COR-L47 (cell line): Measurements from ENCODE around the gene STK4.
A peak's percentile ranks its signal among the peaks of the same experiment; 100 is the strongest.

Experiments
- DNase-seq: peaks from one replicate; lab custom pipeline; 2025; lab: John Stamatoyannopoulos, UW

STK4 gene

DNA sequence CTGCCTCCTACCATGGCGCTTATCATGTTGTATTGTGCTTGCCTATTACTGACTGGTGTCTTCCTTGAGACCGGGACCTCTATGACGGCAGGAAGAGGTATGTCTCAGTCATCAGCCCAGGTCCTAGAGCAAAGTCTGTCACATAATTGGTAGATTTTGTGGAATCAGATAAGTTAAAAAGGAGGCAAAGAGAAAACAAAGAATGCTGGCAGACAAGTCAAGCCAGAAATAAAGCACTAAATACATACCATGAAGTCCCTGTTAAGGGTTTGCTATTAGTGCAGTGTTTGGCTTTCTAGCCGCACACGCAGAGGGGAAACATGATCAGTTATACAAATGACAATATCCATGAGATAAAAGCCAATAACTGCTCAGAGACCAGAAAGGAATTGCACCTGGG is 12.1 kb upstream of the STK4 start:
- DNase-seq = no peak

DNA sequence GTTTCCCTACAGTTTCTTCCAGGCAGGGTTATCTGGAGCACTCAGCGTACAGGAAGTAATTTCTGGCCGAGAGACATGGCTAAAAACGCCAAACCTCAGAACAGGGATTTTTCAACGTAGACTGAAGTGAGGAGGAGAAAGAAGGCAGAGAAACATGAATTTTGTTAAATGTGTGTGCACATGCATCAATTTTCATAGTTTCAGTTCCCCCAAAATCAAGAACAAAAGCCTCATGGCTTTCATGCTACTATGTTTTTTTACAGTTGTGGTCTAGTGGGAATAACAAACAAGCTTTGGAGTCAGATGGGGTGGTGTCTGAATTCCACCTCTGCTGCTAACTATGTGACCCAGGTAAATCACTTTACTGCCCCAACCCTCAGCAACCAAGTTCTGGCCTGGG is 11.0 kb upstream of the STK4 start:
- DNase-seq = no peak

DNA sequence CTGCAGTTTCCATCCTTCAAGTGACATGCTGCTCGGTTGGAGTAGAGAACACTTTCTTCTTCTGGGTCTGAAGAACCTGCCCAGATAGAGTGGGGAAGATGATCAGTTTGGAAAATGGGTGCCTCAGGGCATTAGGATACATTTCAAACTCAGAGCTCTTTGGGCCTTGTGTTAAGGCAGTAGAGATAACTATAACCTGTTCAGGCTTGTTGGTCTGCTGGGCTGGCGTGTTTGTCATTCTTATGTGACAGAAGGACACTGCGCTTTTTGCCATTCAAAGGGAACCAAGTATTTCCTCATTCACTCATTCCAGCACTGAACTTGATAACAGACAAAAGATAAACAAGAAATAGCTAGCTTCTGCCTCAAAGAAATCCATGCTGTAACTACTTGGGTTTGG is 9.9 kb upstream of the STK4 start:
- no peak for DNase-seq

DNA sequence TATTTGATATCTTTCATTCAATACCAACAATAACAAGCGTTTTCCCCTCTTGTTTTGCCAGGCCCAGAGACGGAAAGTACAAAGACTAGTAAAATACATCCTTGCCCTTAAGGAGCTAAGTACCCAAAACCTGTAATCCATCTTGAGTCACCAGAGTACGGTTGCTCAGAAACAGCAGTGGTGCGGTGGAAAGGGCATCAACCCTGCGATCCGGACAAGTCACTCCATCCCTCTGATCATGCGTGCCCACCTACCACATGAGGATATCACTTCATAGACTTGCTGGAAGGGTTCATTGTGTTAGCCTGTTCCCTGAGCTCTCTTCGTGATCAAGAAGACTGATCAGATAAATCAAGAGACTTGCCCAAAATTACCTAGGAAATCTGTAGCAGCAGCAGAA is 8.0 kb upstream of the STK4 start:
- DNase-seq = no peak

DNA sequence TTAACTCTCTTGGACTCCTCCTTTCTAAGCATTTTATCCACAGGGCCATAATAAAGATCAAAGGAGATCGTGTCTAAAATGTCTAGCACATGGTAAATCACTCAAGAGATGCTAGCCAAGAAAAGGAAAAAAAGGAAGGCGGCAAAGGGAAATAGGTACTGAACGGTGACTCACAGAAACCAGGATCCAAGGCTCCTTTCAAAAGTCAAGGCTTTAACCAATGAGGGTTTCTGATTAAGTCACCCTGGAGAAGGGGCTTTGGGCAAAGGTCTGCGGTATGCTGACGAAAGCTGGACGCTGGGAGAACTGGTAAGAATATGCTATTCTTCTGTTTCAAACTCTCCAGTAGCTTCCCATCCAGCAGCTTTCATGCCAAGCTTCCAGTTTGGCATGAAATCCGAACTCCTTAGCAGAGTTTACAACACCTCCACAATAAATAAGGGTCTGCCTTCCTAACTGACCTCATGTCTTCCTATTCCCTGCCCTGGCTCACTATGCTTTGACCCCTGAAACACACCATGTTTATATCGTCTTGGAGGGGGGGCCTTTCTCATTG is 7.2 kb upstream of the STK4 start:
- no peak for DNase-seq

DNA sequence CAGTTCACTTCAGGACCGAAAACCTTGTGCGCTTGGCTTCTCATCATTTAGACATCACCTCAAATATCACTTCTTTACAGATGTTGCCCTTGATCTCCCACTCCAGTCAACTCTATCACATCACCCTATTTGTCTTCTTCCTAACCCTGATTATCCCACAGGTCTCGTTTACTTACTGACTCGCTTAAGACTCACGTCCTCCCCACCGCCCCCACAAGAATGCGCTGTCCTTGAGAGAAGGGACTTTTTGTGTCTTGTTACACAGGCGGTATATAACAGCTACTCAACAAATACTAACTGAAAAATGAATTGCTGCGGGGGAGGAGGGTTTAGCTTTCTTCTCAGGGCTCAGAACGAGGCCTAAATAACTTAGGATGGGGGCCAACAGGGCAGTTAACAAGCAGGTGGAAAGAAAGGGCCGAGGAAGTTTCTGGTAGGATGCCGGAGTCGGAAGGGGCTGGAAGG is 6.6 kb upstream of the STK4 start:
- DNase-seq = no peak

DNA sequence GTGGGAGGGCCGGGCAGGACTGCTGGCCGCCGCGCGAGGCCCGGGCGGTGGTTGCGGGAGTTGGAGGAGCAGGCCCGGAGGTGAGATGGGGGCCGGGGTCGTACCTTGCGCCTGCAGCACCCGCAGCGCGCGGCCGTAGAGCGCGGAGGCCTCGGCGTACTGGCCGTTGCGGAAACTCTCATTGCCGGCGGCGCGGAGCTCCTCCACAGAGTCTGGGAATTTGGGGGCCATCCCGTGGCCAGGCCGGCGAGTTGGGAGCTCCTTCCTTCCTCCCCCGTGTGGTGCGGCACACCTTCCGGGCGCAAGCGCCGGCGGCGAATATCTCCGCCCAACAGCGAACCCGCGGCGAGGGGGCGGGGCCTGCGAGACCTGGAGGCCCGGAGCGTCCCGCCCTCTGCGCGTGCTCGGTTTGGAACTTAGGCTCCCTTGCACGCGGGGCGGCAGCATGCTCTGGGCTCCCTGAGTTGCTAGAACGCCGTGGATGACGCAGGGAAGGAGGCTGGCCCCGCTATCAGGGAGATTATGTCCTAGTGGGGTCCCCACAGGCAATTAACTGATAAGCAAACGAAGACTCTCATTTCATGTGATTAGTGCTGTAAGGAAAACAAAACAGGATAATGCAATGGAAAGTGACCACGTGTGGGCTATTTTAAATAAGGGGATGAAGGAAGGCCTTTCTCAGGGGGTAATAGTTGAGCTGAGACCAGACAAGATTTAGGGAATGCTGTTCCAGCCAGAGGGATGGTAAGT is 6.0 kb upstream of the STK4 start, which contains the start of gene TOMM34:
Gene TOMM34, minus strand, starts transcription at position 295 of the 750 bp plus-strand sequence. Its CDS starts 64 bp downstream, at position 231.
- DNase-seq = peak; percentile 94

DNA sequence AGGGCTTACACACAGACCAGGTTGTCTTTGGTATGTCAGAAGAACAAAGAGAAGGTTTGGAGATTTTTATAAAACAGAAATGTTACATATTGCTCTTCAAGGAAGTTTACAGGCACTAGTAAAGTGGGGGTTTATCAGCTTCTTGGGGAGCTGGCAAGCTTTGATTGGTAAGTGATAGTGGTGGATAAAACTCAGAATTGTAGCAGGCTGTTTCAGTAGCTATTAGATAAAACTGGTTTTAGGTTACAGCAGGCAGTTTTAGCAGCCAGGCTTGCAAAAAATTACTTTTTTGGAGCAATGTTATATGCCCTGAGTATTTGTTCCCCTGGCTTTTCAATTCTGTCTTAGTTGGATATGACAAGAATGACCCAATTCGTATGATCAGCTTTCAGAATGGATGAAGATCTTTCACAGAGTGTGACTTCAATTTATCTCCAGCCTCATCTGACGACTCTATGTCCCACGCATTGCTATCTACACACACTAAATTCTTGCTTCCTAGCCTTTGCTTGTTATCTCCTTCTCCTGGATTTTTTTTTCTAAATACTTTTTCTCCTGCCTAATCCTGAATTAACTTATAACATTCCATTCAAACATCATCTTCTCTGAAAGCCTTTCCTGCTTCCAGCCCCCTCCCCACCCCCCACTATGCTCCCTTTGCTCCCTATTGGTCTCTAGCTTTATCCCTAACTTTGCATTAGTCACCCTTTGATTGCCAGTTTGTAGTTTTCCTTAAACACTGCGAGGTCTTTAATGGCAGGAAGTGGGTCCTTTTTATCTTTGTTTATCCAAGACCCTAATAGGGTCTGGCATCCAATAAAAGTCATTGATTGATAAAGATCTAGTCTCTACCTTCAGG is 5.1 kb upstream of the STK4 start:
- DNase-seq = no peak

DNA sequence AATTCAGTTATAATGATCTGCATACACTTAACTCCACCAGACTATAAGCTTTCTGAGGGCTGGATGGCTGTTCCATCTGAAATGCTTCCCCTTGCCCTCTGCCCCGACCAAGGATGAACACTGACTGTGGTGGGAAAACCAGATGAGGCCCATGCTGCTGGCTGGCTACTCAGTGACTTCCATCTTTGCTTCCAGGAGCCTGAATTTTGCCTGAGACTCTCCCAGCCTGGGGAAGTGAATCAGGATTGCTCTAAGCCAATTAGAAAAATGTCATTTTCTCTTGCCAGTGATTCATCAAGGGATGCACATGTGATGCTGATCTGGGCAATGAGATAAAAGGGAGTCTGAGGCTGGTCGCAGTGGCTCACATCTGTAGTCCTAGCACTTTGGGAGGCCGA is 4.4 kb upstream of the STK4 start:
- no peak for DNase-seq

DNA sequence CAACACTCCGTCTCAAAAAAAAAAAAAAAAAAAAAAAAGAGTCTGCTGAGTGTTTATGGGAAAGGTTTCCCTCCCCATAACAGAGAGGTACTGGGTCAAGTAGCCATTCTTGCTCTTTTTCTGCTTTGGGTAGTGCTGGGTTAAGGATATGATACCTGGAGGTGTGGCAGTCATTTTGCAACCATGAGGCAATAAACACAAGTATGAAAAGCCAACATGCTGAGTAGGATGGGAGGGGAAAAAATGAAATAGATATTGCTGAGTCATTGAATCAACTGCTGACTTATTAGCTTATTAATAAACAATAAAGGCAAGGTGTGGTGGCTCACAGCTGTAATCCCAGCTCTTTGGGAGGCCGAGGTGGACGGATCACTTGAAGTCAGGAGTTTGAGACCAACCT is 3.8 kb upstream of the STK4 start:
- no peak for DNase-seq

DNA sequence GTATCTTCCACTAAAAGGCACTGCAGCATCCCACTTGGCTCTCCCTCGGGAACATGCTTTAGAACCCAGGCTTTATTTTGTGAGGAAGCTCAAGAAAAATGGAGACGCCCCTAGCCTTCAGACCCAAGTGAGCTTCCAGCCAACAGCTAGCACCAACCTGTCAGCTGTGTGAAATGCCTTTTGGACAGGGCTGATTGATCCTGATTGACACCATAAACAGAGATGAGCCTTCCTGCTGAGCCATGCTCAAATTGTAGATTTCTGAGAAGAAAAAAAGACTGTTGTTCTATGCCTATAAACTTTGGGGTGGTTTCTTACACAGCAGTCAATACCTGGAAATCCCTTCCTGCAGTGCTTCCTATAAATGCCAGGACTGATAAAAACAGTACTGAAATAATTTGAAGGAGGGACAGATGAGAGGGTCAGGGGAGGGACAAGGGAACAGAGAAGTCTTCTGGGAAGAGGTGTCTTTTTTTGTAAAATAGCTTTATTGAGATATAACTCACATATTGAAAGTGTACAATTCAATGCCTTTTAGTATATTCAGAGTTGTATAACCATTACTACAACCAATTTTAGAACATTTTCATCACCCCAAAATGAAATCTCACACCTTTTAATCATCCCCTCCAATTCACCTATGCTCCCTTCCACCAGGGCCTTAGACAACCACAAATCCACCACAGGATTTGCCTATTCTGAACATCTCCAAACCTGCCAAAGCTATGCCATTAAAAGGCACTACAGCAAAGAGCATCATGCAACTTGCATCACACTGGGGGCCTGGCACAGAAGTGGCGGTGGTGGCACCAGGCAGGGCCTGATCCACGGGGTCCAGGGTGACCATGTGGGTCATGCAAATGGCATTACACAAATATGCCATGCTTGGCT is 2.7 kb upstream of the STK4 start:
- DNase-seq = no peak

DNA sequence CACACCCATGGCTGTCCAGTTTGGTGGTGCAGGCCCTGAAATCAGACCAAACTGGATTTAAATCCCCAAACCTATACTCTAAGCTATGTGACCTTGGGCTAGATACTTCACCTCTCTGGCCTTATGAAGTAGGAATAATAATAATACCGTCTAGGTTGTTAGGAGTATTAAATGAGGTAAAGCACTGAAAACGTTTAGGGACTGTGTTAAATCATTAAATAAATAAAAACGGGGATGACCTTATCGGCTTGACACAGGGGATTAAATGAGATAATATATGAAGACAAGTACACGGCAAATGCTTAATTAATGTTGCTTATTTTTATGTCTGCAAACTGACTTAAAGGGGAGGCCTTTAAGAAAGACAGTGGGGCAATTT is 672 bp upstream of the STK4 start:
- no peak for DNase-seq

DNA sequence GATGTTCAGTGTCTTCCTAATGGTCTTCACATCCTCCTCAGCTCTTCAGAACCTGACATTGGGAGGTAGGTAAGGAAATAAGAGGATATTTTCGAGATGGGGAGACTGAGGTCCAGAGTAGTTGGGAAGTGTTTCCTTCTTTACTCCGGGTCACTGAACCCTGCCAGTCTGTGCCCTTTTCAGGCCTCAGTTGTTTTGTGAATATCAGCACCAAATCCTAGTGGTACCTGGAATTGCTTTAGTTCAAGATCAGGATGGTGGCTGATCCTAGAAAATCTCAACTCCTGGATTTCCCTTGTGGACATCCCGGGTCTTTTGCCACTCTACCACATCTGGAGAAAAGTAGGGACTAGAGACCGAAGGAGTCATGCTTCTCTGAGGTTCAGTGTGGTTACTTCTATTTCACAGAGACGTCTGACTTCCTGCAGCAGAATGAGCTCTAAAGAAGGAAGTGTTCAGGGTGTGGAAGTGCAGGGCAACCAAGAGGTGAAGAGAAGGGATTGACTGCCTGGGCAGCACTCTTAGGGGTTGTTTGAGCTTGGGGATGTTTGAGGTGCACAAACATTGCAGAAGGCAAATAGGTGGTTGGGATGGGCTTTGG is 995 bp downstream of the STK4 start:
- DNase-seq = no peak

DNA sequence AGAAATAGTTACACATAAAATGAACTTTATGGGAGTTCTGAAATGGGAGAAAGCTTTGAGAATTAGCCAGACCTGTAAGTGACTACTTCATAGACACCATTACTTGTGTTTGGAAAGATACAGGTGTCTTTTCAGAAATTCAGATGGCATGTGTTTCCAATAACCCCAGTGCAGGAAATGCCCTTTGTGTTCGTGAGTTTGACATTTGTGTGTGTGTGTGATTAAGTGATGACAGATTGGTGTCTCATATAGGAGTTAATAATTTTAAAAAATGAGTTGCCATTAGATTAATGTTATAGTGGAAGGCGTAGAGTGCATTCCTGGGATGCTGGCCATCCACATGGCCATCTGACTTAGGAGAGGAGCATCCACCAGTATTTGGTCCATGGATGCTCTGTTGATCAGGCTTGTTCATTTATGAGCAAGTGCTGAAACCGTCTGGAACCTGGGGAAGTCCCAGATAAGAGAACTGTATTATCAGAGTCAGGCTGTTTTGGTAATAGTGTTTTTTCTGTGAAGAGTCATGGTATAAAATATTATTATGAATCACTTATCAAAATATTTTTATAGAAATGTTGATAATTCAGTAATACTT is 3.1 kb downstream of the STK4 start:
- DNase-seq = no peak

DNA sequence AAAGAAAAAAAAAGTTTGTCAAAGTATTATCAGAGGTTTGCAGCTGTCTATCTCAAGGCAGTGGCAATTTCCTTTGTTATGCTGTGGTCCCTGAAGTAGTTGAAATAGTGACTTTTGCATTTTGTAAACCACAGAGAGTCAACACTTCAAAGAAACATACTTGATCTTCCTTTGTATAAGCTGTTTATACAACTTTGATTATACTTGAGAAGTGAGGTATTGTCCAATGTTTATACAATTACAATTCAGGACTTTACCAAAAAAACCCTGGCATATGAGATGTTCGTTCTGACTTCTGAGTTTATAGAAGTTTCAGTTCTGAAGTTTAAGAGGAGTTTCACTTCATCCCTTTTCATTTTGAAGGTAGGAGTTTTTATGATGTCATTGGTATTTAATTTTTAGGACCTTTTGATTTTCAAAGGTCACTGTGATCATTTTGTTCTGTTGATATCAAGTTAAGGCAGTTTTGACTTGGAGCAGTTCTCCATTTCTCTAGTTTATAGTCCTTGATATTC is 4.0 kb downstream of the STK4 start:
- DNase-seq = no peak

DNA sequence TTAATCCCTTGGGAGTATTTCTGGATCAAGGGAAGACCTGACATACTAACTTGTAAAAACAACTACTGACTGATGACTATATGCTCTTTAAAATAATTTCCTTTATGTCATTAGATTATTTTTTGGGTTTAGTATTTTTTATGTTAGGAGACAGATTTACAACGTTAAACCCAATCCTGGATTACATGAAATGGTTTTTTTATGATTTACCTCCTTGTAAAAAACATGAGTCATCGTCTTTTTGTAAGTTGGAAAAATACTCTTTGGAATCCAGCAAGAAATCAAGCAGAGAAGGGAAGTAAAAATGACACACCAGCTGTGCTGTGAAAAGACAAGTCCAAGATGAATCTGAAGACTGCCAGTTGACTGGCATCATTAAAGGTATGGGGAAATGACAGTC is 6.7 kb downstream of the STK4 start:
- no peak for DNase-seq

DNA sequence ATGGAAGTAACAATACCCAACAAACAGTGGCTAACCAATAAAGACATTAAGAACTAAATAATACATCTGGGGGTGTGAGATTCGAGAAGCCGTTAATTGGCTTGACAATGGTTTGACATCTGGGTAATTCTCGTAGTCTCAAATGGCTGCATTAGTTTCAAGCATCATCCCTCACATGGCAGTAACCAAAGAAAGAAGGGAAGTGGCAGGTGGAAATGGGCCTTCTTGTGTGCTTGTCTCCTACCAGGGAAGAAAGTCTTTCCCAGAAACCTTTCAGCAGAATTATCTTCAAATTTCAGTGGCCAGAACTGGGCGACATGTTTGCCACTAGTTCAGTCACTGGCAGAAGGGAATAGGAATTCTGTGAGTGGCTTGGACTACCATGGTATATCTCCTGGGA is 10.4 kb downstream of the STK4 start:
- no peak for DNase-seq

DNA sequence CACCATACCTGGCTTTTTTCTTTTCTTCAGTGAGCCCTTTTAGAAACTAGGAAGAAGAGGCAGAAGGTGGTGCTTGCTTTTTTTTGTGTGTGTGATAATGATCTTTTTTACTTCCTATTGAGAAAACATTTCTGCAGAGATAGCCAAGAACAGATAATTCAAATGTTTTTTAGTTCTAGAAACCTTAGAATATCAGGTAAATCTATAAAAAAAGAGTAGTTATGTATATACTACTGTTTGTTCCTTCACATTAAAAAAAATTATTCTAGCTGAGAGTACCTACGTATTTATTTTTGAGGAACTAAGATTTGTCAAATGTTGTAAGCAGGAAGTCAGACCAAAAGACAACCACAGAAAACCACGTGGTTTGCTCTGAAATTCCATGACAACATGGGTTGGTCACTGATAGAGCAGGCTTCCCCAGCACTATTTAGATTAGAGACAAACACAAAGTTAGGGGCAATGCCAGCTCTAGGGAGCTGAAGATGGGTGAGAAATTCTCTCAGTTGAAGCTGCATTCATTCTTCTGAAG is 12.8 kb downstream of the STK4 start:
- no peak for DNase-seq

DNA sequence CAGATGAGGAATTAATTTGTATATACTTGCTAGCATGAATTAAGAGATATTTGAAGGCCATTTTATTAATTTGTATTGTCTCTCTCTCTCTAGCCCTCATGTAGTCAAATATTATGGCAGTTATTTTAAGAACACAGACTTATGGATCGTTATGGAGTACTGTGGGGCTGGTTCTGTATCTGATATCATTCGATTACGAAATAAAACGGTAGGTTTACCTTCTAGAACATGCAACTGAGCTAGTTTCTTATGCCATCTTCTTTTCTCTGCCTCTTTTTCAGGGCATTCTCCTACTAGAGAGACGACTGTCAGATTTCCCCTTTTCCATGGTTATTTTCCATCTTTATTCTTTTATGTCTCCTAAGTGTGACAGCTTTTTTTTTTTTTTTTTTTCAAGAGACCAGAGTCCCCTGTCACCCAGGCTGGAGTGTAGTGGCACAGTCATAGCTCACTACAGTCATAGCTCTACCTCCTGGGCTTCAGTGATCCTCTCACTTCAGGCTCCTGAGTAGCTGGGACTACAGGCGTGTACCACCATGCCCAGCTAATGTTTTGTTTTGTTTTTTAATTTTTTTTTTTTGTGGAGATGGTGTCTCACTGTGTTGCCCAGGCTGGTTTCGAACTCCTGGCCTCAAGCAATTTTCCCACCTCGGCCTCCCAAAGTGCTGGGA is 15.6 kb downstream of the STK4 start:
- DNase-seq = no peak

DNA sequence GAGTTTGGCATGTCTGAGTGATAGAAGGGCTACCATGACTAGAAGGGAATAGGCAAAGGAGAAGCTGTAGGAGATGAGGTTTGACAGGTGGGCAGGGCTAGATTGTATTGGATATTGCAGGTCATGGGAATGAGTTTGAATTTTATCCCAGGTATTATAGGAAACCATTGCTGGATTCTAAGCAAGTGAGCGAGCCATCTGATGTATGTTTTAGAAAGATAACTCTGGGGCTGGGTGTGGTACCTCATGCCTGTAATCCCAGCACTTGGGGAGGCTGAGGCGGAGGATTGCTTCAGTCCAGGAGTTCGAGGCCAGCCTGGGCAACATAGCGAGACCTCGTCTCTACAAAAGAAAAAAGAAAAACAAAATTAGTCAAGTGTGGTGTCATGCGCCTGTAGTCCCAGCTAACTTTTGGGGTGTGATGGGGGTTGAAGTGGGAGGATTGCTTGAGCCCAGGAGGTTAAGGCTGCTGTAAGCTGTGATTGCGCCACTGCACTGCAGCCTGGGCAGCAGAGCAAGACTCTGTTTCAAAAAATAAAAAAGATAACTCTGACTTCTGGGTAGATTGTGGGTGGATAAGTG is 16.9 kb downstream of the STK4 start:
- no peak for DNase-seq
